Measurements from ENCODE around the gene BNIP5. TPM values are rescaled to one million over a fixed set of nuclear protein-coding genes. Genes with fewer than 3 reads are reported as not detected.

The BNIP5 gene
- total and polyA plus RNA-seq, 10 donors = 0.05 TPM; not detected in 9

GRCh38 chr6:36286858-36287257 is 49.8 kb downstream of the BNIP5 start:
- no peak overlapping the region for H3K4me3 ChIP-seq
- H3K27me3 ChIP-seq (replicated peaks in 1 of 7) = peaks cover 0 to 63% (median 11%) of the 10 kb centered on the region in 7 donors
- H3K27ac ChIP-seq = no peak overlapping the region
- no peaks in the 10 kb centered on the region for H3K36me3 ChIP-seq
- TF ChIP-seq CTCF (IDR thresholded peaks at IDR 0.05 in 8 of 11, conservative IDR thresholded peaks at IDR 0.05 in 3 of 11) = no peak
- TF ChIP-seq POLR2AphosphoS5 (IDR thresholded peaks at IDR 0.05) = no peak
- no peak for TF ChIP-seq POLR2A (IDR thresholded peaks at IDR 0.05)
- DNase-seq = no peak
- intact Hi-C loops (cut with DNase I; ENCODE audit: low total_unique reads) = no loop called here
- no peaks in the 10 kb centered on the region for H3K9me3 ChIP-seq
- WGBS, 5 donors = 65 to 85% (median 70%) methylated on average over 5 of the region's 5 CpGs
- H3K4me1 ChIP-seq = peaks cover 0 to 18% (median 8%) of the 10 kb centered on the region in 6 donors

GRCh38 chr6:36285797-36286196 is 50.9 kb downstream of the BNIP5 start:
- intact Hi-C loops (cut with DNase I; ENCODE audit: low total_unique reads) = no loop called here
- H3K4me1 ChIP-seq = peaks cover 0 to 10% (median 6%) of the 10 kb centered on the region in 6 donors
- no peak for DNase-seq
- no peak overlapping the region for H3K27ac ChIP-seq
- WGBS, 5 donors = 77 to 100% (median 88%) methylated on average over 1 of the region's 1 CpG
- no peaks in the 10 kb centered on the region for H3K36me3 ChIP-seq
- H3K4me3 ChIP-seq = no peak overlapping the region
- TF ChIP-seq CTCF (IDR thresholded peaks at IDR 0.05 in 8 of 11, conservative IDR thresholded peaks at IDR 0.05 in 3 of 11) = no peak
- no peak for TF ChIP-seq POLR2AphosphoS5 (IDR thresholded peaks at IDR 0.05)
- TF ChIP-seq POLR2A (IDR thresholded peaks at IDR 0.05) = no peak
- H3K27me3 ChIP-seq (replicated peaks in 1 of 7) = peaks cover 0 to 53% (median 11%) of the 10 kb centered on the region in 7 donors
- H3K9me3 ChIP-seq = no peaks in the 10 kb centered on the region

GRCh38 chr6:36285187-36285671 is 51.5 kb downstream of the BNIP5 start:
- no peak for TF ChIP-seq POLR2A (IDR thresholded peaks at IDR 0.05)
- TF ChIP-seq POLR2AphosphoS5 (IDR thresholded peaks at IDR 0.05) = no peak
- no peak for TF ChIP-seq CTCF (IDR thresholded peaks at IDR 0.05 in 8 of 11, conservative IDR thresholded peaks at IDR 0.05 in 3 of 11)
- H3K27ac ChIP-seq = no peak overlapping the region
- H3K27me3 ChIP-seq (replicated peaks in 1 of 7) = peaks cover 0 to 53% (median 11%) of the 10 kb centered on the region in 7 donors
- H3K4me1 ChIP-seq = peaks cover 0 to 10% (median 3%) of the 10 kb centered on the region in 6 donors
- H3K9me3 ChIP-seq = no peaks in the 10 kb centered on the region
- WGBS, 5 donors = 17 to 20% (median 18%) methylated on average over 17 to 26 of the region's 26 CpGs
- no peak overlapping the region for H3K4me3 ChIP-seq
- no peak for DNase-seq
- intact Hi-C loops (cut with DNase I; ENCODE audit: low total_unique reads) = no loop called here
- no peaks in the 10 kb centered on the region for H3K36me3 ChIP-seq

- Histone ChIP-seq H3K27ac (no peak overlapping the region), H3K36me3 (no peaks in the 10 kb centered on the region), H3K27me3 (replicated peaks in 1 of 7) (peaks cover 0 to 53% (median 11%) of the 10 kb centered on the region in 7 donors), H3K4me1 (peaks cover 0 to 10% (median 2%) of the 10 kb centered on the region in 6 donors), H3K9me3 (no peaks in the 10 kb centered on the region), H3K4me3 (no peak overlapping the region)
- DNase-seq = no peak
- TF ChIP-seq CTCF (IDR thresholded peaks at IDR 0.05 in 8 of 11, conservative IDR thresholded peaks at IDR 0.05 in 3 of 11) (no peak), POLR2AphosphoS5 (IDR thresholded peaks at IDR 0.05) (no peak), POLR2A (IDR thresholded peaks at IDR 0.05) (no peak)
- WGBS, 5 donors = 88 to 100% (median 92%) methylated on average over 1 of the region's 1 CpG
- intact Hi-C loops (cut with DNase I; ENCODE audit: low total_unique reads) = no loop called here
Observed at GRCh38 chr6:36284359-36284758, 52.3 kb downstream of the BNIP5 start.

All from spleen (tissue), 11 donors.